ENCODE measurements around the gene GPANK1. TPM values are rescaled to one million over a fixed set of nuclear protein-coding genes. Genes with fewer than 3 reads are reported as not detected.

Gene GPANK1
- total RNA-seq, 3 donors from 2014 or later (not counting 1 experiment from before 2014, with no cell fraction given) = 16.0 to 20.3 (median 18.2) TPM

- no peak for DNase-seq
- no peak overlapping the region for H3K4me3 ChIP-seq (ENCODE audit: low read length)
- Mint-ChIP-seq H3K4me1 (peaks cover 8 to 21% of the 10 kb centered on the region in 2 donors), H3K9me3 (no peaks in the 10 kb centered on the region), H3K27me3 (ENCODE audit: low read depth in 2 of 2) (no peaks in the 10 kb centered on the region), H3K27ac (peak overlapping the region; percentile 39 to 43), H3K4me3 (no peak overlapping the region), H3K36me3 (peaks cover 24% of the 10 kb centered on the region)
- intact Hi-C loops (cut with micrococcal nuclease) = no loop called here
- no peaks in the 10 kb centered on the region for H3K4me1 ChIP-seq (ENCODE audit: control insufficient read depth, insufficient read depth, low read length)
- ATAC-seq = no peak
- WGBS (ENCODE audit: insufficient coverage) = 98% methylated on average over 19 of the region's 19 CpGs
- H3K27ac ChIP-seq (ENCODE audit: low read length) = no peak overlapping the region
- H3K27me3 ChIP-seq (ENCODE audit: control insufficient read depth, insufficient read depth, low read length) = no peaks in the 10 kb centered on the region
- TF ChIP-seq CTCF (IDR thresholded peaks at IDR 0.05) = no peak
- peaks cover 86% of the 10 kb centered on the region for H3K36me3 ChIP-seq (ENCODE audit: control insufficient read depth, insufficient read depth, low read length)
- no peaks in the 10 kb centered on the region for H3K9me3 ChIP-seq (ENCODE audit: control insufficient read depth, insufficient read depth, low read length)
These were observed 37.0 kb downstream of the GPANK1 start for GRCh38 chr6:31627690-31628287.

- Mint-ChIP-seq H3K9me3 (no peaks in the 10 kb centered on the region), H3K27ac (peak overlapping the region in 1 of 2 donors; percentile 43), H3K36me3 (peaks cover 24% of the 10 kb centered on the region), H3K4me1 (peaks cover 16 to 22% of the 10 kb centered on the region in 2 donors), H3K27me3 (ENCODE audit: low read depth in 2 of 2) (no peaks in the 10 kb centered on the region), H3K4me3 (no peak overlapping the region)
- Histone ChIP-seq H3K4me3 (ENCODE audit: low read length) (no peak overlapping the region), H3K9me3 (ENCODE audit: control insufficient read depth, insufficient read depth, low read length) (no peaks in the 10 kb centered on the region), H3K4me1 (ENCODE audit: control insufficient read depth, insufficient read depth, low read length) (peaks cover 2% of the 10 kb centered on the region), H3K36me3 (ENCODE audit: control insufficient read depth, insufficient read depth, low read length) (peaks cover 78% of the 10 kb centered on the region), H3K27me3 (ENCODE audit: control insufficient read depth, insufficient read depth, low read length) (no peaks in the 10 kb centered on the region), H3K27ac (ENCODE audit: low read length) (no peak overlapping the region)
- 97% methylated on average over 9 of the region's 10 CpGs for WGBS (ENCODE audit: insufficient coverage)
- no peak for TF ChIP-seq CTCF (IDR thresholded peaks at IDR 0.05)
- ATAC-seq (no peak), DNase-seq (no peak)
- intact Hi-C loops (cut with micrococcal nuclease) = no loop called here
These were observed 37.8 kb downstream of the GPANK1 start for GRCh38 chr6:31626952-31627351.

GRCh38 chr6:31624070-31624469 lies 40.7 kb downstream of the GPANK1 start:
- no peak for ATAC-seq
- intact Hi-C loops (cut with micrococcal nuclease) = loop anchor here (5.0 kb wide), 1 partner anchor 113 kb away; the partner anchor contains the start of gene CLIC1
- no peak overlapping the region for H3K27ac ChIP-seq (ENCODE audit: low read length)
- H3K4me3 Mint-ChIP-seq = no peak overlapping the region
- H3K4me1 Mint-ChIP-seq = peaks cover 26 to 34% of the 10 kb centered on the region in 2 donors
- peaks cover 15% of the 10 kb centered on the region for H3K4me1 ChIP-seq (ENCODE audit: control insufficient read depth, insufficient read depth, low read length)
- no peak for DNase-seq
- no peaks in the 10 kb centered on the region for H3K27me3 Mint-ChIP-seq (ENCODE audit: low read depth in 2 of 2)
- no peaks in the 10 kb centered on the region for H3K9me3 Mint-ChIP-seq
- no peak for TF ChIP-seq CTCF (IDR thresholded peaks at IDR 0.05)
- H3K36me3 Mint-ChIP-seq = peaks cover 24% of the 10 kb centered on the region
- H3K27ac Mint-ChIP-seq = no peak overlapping the region
- H3K27me3 ChIP-seq (ENCODE audit: control insufficient read depth, insufficient read depth, low read length) = no peaks in the 10 kb centered on the region
- WGBS (ENCODE audit: insufficient coverage) = 100% methylated on average over 5 of the region's 10 CpGs
- H3K36me3 ChIP-seq (ENCODE audit: control insufficient read depth, insufficient read depth, low read length) = peaks cover 51% of the 10 kb centered on the region
- H3K4me3 ChIP-seq (ENCODE audit: low read length) = no peak overlapping the region
- H3K9me3 ChIP-seq (ENCODE audit: control insufficient read depth, insufficient read depth, low read length) = no peaks in the 10 kb centered on the region

- H3K4me3 Mint-ChIP-seq = peak overlapping the region; percentile 92
- no peaks in the 10 kb centered on the region for H3K27me3 Mint-ChIP-seq (ENCODE audit: low read depth in 2 of 2)
- no peak for TF ChIP-seq CTCF (IDR thresholded peaks at IDR 0.05)
- Histone ChIP-seq H3K27ac (ENCODE audit: low read length) (no peak overlapping the region), H3K4me1 (ENCODE audit: control insufficient read depth, insufficient read depth, low read length) (peaks cover 15% of the 10 kb centered on the region), H3K9me3 (ENCODE audit: control insufficient read depth, insufficient read depth, low read length) (no peaks in the 10 kb centered on the region), H3K27me3 (ENCODE audit: control insufficient read depth, insufficient read depth, low read length) (no peaks in the 10 kb centered on the region), H3K4me3 (ENCODE audit: low read length) (no peak overlapping the region), H3K36me3 (ENCODE audit: control insufficient read depth, insufficient read depth, low read length) (peaks cover 40% of the 10 kb centered on the region)
- peaks cover 21% of the 10 kb centered on the region for H3K36me3 Mint-ChIP-seq
- H3K27ac Mint-ChIP-seq = peak overlapping the region; percentile 92 to 95
- ATAC-seq (no peak), DNase-seq (no peak)
- 84% methylated on average over 10 of the region's 10 CpGs for WGBS (ENCODE audit: insufficient coverage)
- no peaks in the 10 kb centered on the region for H3K9me3 Mint-ChIP-seq
- H3K4me1 Mint-ChIP-seq = peaks cover 25 to 34% of the 10 kb centered on the region in 2 donors
- intact Hi-C loops (cut with micrococcal nuclease) = loop anchor here (5.0 kb wide), 1 partner anchor 115 kb away; the partner anchor contains the start of gene CLIC1
These were observed 42.1 kb downstream of the GPANK1 start for GRCh38 chr6:31622684-31623091.
